SU-DHL-6 (cell line): ENCODE data around the gene LRP6.

Experiments
- CTCF ChIP-seq: fragments of 200-600 bp; sonication (generic); IDR thresholded peaks from one replicate; pipeline ENCODE4 v1.5.1; 2017; ENCODE audit warnings: antibody characterized with exemption, mild to moderate bottlenecking, low read length, moderate library complexity; ENCODE audit not compliant: insufficient read depth, poor library complexity, severe bottlenecking
- EZH2phosphoT487 ChIP-seq: fragments of 200-600 bp; sonication (generic), shearing (Covaris generic); conservative IDR thresholded peaks from 2 replicates; pipeline ENCODE4 v1.6.1; 2018; ENCODE audit warnings: mild to moderate bottlenecking, antibody characterized with exemption, low read length, moderate library complexity, mixed read lengths

DNA sequence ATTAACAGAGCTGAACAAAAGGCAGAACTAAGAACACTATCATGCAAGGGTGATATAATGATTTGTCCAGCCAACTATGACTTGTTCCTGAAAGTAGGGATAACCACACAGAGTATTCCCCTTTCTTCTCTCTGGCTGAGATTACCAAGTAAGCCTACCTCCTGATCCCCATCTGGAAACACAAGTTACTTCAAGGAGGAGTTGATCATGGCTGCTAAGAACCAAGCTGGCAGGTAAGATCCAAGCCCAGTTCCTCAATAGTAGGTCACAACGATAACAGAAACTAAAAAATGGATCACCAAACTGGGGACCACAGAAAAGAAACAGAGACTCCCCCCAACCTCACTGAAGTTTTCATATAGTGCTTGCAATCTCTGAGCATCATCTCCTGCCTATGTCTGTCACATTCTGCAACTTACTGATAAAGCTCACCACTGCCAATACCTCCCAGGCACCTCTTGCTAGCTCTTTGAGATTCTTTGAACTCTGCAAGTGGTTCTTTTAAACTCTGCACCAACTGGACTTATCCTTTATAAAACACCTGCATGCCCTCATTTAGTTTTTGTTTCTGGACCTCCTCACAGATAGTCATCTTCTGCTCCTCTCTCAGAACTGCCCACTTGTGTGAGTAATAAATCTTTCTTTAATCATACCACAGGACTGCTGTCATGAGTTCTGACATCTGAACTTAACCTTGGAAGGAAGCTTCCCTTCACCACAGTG lies 76.6 kb downstream of the LRP6 start:
- TF ChIP-seq CTCF (no peak), EZH2phosphoT487 (no peak)
